Lower lobe of right lung (tissue), 2 donors: ENCODE measurements around the gene NCOA3. TPM values are rescaled to one million over a fixed set of nuclear protein-coding genes. Genes with fewer than 3 reads are reported as not detected.

ENCODE experiments used
- ATAC-seq, 2 donors: fragments of 200-7000 bp; cut with Tn5 transposase; one replicate each; pipeline ENCODE4 v1.9.1; 2020 to 2022; ENCODE audit warnings: mild to moderate bottlenecking in 2 of 2, moderate library complexity in 2 of 2
- DNase-seq: peaks from one replicate; pipeline ENCODE4 v3.0.0-alpha.2; 2020
- H3K27ac ChIP-seq: fragments of 200-600 bp; one replicate; pipeline ENCODE4 v1.8.0; 2022
- H3K27me3 ChIP-seq: fragments of 200-600 bp; one replicate; pipeline ENCODE4 v1.8.0; 2022; ENCODE audit warnings: low read depth
- H3K36me3 ChIP-seq: fragments of 200-600 bp; one replicate; pipeline ENCODE4 v1.8.0; 2022; ENCODE audit warnings: mild to moderate bottlenecking
- H3K4me1 ChIP-seq: fragments of 200-600 bp; one replicate; pipeline ENCODE4 v1.8.0; 2022
- H3K4me3 ChIP-seq: fragments of 200-600 bp; one replicate; pipeline ENCODE4 v1.8.0; 2022; ENCODE audit warnings: mild to moderate bottlenecking
- H3K9me3 ChIP-seq: fragments of 200-600 bp; one replicate; pipeline ENCODE4 v1.8.0; 2022
- CTCF ChIP-seq: fragments of 200-600 bp; IDR thresholded peaks from one replicate; pipeline ENCODE4 v1.8.0; 2022; ENCODE audit warnings: antibody characterized with exemption, mild to moderate bottlenecking
- intact Hi-C: fragments of 100-400 bp; cut with DNase I; formaldehyde crosslinking; loops from one replicate; pipeline ENCODE4 v1.11.0; 2022
- total RNA-seq: library from RNA; stranded (reverse); fragmentation: NEBNext Ultra II Directional; extraction: Animal tissue kit (Norgen Biotek cat#: 25700); gene quantifications from one replicate; pipeline ENCODE4 v1.2.1, GENCODE V29; 2021
- donor health status: DM: no; HTN: yes; CAD: no; lungs with severe emphysema.

Gene NCOA3
- total RNA-seq, 1 donor from 2014 or later = 42.1 TPM

DNA sequence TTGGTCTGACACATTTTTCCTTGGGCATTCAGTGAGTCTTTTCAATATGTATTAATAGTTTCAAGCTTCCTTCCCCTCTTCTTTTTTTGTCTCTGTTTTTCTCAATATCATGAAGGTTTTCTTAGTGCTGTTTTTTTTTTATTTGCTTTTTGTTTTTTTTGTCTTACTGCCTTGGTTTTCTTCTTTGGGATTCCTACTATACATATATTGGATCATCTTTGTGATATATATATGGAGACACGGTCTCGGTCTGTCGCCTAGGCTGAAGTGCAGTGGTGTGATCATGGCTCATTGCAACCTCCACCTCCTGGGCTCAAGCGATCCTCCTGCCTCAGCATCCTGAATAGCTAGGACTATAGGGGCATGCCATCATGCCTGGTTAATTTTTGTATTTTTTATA, 43.8 kb downstream of the NCOA3 start:
- no peak for ATAC-seq
- no peak overlapping the region for H3K27ac ChIP-seq

DNA sequence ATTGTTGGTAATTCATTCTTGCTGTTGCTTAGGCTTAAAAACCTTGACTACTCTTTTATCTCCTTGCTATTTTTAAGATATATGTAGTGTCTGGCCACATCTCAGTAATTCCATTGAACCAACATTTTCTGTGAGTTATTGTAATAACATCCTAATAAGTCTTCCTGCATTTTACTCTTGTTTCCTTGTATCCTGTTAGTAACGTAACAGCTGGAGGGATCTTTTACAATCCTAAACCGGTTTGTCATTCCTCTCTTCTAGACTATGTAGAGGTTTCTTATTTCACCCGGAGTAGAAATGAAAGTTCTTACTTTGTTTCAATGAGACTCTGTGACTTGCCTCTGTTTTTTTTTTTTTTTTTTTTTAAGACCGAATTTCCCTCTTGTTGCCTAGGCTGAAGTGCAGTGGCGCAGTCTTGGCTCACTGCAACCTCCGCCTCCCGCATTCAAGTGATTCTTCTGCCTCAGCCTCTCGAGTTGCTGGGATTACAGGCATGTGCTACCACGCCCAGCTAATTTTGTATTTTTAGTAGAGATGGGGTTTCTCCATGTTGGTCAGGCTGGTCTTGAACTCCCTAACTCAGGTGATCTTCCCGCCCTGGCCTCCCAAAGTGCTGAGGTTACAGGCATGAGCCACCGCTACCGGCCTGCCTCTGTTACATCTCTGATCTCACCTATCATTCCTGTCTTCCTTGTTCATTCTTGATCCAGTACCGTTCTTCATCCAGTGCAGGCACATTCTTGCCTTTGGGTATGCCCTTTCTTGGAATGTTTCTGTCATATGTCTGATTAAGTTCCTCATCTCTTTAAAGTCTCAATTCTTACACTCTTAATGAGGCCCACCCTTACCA, 44.7 kb downstream of the NCOA3 start:
- intact Hi-C loops = no loop called here
- Histone ChIP-seq H3K27me3 (no peaks in the 10 kb centered on the region), H3K4me1 (peaks cover 22% of the 10 kb centered on the region)

More for the DNA sequence above, 43.8 kb downstream of the NCOA3 start:
- Histone ChIP-seq H3K4me3 (no peak overlapping the region), H3K27me3 (no peaks in the 10 kb centered on the region), H3K36me3 (no peaks in the 10 kb centered on the region), H3K9me3 (no peaks in the 10 kb centered on the region), H3K4me1 (peaks cover 28% of the 10 kb centered on the region)
- TF ChIP-seq CTCF = no peak
- intact Hi-C loops = no loop called here
- DNase-seq = no peak

DNA sequence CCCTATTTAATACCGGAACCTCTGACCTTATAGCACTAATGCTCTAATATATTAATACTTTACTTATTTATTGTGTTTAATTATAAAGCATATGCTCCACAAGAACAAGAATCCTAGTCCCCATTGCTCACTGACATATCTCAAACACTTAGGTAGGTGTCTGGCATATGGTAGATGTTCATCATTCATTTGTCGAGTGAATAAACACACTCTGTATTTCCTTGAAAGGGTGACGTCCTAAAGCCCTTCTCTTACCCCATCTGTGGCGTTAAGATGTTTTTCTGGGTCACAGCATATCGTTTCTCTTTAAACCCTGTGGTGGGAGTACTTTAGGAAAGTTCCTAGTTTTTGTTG, 45.3 kb downstream of the NCOA3 start:
- no peak for ATAC-seq
- H3K4me1 ChIP-seq = peaks cover 19% of the 10 kb centered on the region

More for the DNA sequence above, 44.7 kb downstream of the NCOA3 start:
- Histone ChIP-seq H3K4me3 (no peak overlapping the region), H3K9me3 (no peaks in the 10 kb centered on the region), H3K27ac (no peak overlapping the region), H3K36me3 (no peaks in the 10 kb centered on the region)
- DNase-seq (no peak), ATAC-seq (peak; percentile 51 to 56)
- TF ChIP-seq CTCF = no peak

GRCh38 chr20:47549671-47550070, 48.0 kb downstream of the NCOA3 start:
- H3K27ac ChIP-seq = no peak overlapping the region
- ATAC-seq = no peak
- H3K9me3 ChIP-seq = no peaks in the 10 kb centered on the region
- TF ChIP-seq CTCF = no peak
- no peak for DNase-seq
- H3K4me1 ChIP-seq = peaks cover 19% of the 10 kb centered on the region
- H3K36me3 ChIP-seq = no peaks in the 10 kb centered on the region
- H3K4me3 ChIP-seq = no peak overlapping the region
- intact Hi-C loops = no loop called here
- no peaks in the 10 kb centered on the region for H3K27me3 ChIP-seq

More for the DNA sequence above, 45.3 kb downstream of the NCOA3 start:
- Histone ChIP-seq H3K27ac (no peak overlapping the region), H3K36me3 (no peaks in the 10 kb centered on the region), H3K4me3 (no peak overlapping the region), H3K9me3 (no peaks in the 10 kb centered on the region), H3K27me3 (no peaks in the 10 kb centered on the region)
- DNase-seq = no peak
- TF ChIP-seq CTCF = no peak
- intact Hi-C loops = no loop called here

DNA sequence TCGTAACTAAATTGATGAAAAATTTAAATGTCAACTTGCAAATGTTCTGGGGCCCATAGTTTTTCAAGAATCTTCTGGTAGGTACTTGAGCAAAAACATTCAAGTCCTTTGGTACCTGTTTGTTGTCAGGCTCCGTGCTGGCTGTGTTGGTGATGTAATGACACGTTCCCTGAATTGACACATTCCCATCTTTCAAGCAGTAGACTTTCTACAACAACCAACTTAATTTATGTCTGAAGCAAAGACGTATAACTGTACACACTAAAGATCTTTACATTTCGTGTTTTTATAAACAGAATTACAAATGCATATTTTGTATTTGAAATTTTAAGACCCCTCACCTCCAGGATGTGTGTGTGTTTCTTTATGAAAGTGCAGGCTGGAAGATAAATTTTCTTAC, 49.5 kb downstream of the NCOA3 start:
- H3K4me1 ChIP-seq = peaks cover 6% of the 10 kb centered on the region
- H3K9me3 ChIP-seq = no peaks in the 10 kb centered on the region
- no peaks in the 10 kb centered on the region for H3K27me3 ChIP-seq
- no peak overlapping the region for H3K4me3 ChIP-seq
- ATAC-seq (no peak), DNase-seq (no peak)
- TF ChIP-seq CTCF = no peak
- H3K36me3 ChIP-seq = no peaks in the 10 kb centered on the region
- no peak overlapping the region for H3K27ac ChIP-seq
- intact Hi-C loops = no loop called here
